Heart left ventricle (tissue), 16 donors: ENCODE results near the gene PTPN12. TPM values are rescaled to one million over a fixed set of nuclear protein-coding genes. Genes with fewer than 3 reads are reported as not detected.
"Not testable (repeated sequence)": the region's sequence is repeated elsewhere in the genome, so short reads cannot be mapped to it uniquely, and the experiment has no call there.

Experiments used
- ATAC-seq, 4 donors: fragments of 200-7000 bp; cut with Tn5 transposase; one replicate each; pipeline ENCODE4 v1.9.1; 2020 to 2022; ENCODE audit warnings: moderate library complexity in 4 of 4, mild to moderate bottlenecking in 3 of 4, moderate number of reproducible peaks in 1 of 4
- DNase-seq, 5 donors: peaks; one replicate each; pipeline ENCODE4 v3.0.0-alpha.2; 2020
- H3K27ac ChIP-seq, 12 donors: fragments of 200-600 bp; sonication (generic) in 4 of 12; one replicate each; pipeline versions ENCODE4 v1.5.0 to v1.8.0; 2016 to 2022; ENCODE audit warnings: mild to moderate bottlenecking in 2 of 12
- H3K27me3 ChIP-seq, 9 donors: fragments of 200-600 bp; sonication (generic) in 2 of 9; one replicate each; pipeline versions ENCODE4 v1.5.1 to v1.8.0; 2016 to 2022; ENCODE audit warnings: mild to moderate bottlenecking in 3 of 9
- H3K36me3 ChIP-seq, 9 donors: fragments of 200-600 bp; sonication (generic) in 2 of 9; one replicate each; pipeline versions ENCODE4 v1.5.0 to v1.8.0; 2018 to 2022; ENCODE audit warnings: mild to moderate bottlenecking in 2 of 9
- H3K4me1 ChIP-seq, 12 donors: fragments of 200-600 bp; sonication (generic) in 4 of 12; one replicate each; pipeline versions ENCODE4 v1.5.0 to v1.8.0; 2016 to 2022; ENCODE audit warnings: mild to moderate bottlenecking in 3 of 12
- H3K4me3 ChIP-seq, 12 donors: fragments of 200-600 bp; sonication (generic) in 4 of 12; one replicate each; pipeline versions ENCODE4 v1.5.0 to v1.8.0; 2017 to 2022; ENCODE audit warnings: mild to moderate bottlenecking in 9 of 12, moderate library complexity in 4 of 12
- H3K9me3 ChIP-seq, 12 donors: fragments of 200-600 bp; sonication (generic) in 4 of 12; one replicate each; pipeline versions ENCODE4 v1.5.0 to v1.8.0; 2016 to 2022; ENCODE audit warnings: mild to moderate bottlenecking in 1 of 12
- POLR2A ChIP-seq, 2 donors: fragments of 450-650 bp; IDR thresholded peaks; one replicate each; pipeline ENCODE4 v1.6.1; 2017; ENCODE audit warnings: antibody characterized with exemption in 2 of 2, mild to moderate bottlenecking in 2 of 2, moderate library complexity in 2 of 2
- WGBS, 4 donors: extraction: QIAGEN DNeasy Blood & Tissue Kit in 2 of 4; methylation state at CpG; one replicate each; pipeline versions ENCODE4 v1.1.5 to v1.1.7; 2013 to 2018; 5-methylcytosine and 5-hydroxymethylcytosine counted together
- intact Hi-C, 10 donors: fragments of 100-400 bp; cut with DNase I; formaldehyde crosslinking; loops; one replicate each; pipeline versions ENCODE4 v1.11.1 to v1.14.2; 2022
- polyA plus RNA-seq, 2 donors: library from polyadenylated mRNA; stranded (reverse); fragments of 200-250 nt; gene quantifications; one replicate each; pipeline ENCODE4 v1.2.3, GENCODE V29; 2013
- total RNA-seq, 9 donors: library from RNA; depleted of rRNA in 2 of 9; stranded (reverse); fragments of >200 nt in 2 of 9; fragmentation: NEBNext Ultra II Directional in 3 of 9; extraction: Animal tissue kit (Norgen Biotek cat#: 25700) in 3 of 9; gene quantifications; one replicate each; pipeline versions ENCODE4 v1.1.0 to v1.2.4, GENCODE V29; 2016 to 2023
- TF ChIP-seq, protein P1 (sequence below), 12 donors: fragments of 200-600 bp; sonication (generic) in 4 of 12; IDR thresholded peaks; one replicate each; pipeline versions ENCODE4 v1.5.0 to v1.8.0; 2018 to 2022; ENCODE audit warnings: antibody characterized with exemption in 12 of 12, mild to moderate bottlenecking in 5 of 12
- donor health status: ischemic (EF 13 %, LVEDD 7.1; RV severe dilation, severe dysfunction).
- donor health status: healthy with polysubstance abuse.
- donor health status: DM: no; HTN: yes; CAD: no.
- donor health status: DM: no; HTN: no; CAD: no.
- donor health status: ischemic (EF 25% LVEDD 6.9; RV normal size, moderate dysfunction).
- donor health status: ischemic (EF 25% LVEDD 5.7; RV mildly dilated, moderate dysfunction).
- donor health status: healthy.
- donor health status: DM: yes; HTN: yes; CAD: no.
- donor health status: ischemic (EF 35%, LVEDD 5.7; RV mildly dilated, moderate dysfunction).
- donor health status: nonischemic (EF 11% LVEDD 7.7; RV severe dilation, severe dysfunction).
- donor health status: DM: yes; HTN: yes; CAD: no.
- donor health status: PGD.
- donor health status: ischemic (EF 29% LVEDD 5.4; RV normal size, mild dysfunction).
- donor health status: nonischemic (EF 23%, LVEDD 6.1; RV moderate dilation, normal function).

The PTPN12 gene
- total and polyA plus RNA-seq, 11 donors: 33.9 to 83.9 (median 41.9) TPM

DNA sequence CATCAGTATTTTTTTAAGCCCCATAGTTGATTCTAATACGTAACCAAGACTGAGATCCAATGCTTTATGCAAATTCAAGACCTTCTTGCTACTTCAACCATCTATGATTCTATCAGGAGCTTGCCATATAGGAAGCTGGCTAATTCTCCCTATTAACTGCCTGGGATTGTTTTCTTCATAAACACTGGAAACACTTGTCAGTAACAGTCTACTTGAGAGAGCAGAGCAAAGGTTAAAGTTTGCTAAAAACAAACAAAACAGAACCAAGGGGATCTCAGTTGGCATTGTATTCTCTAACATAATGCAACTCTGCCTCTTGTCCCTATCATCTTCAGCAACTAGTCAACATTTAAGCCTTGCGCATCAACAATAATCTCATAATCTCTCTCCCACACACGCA, 21.0 kb upstream of the PTPN12 start:
- ATAC-seq (no peak), DNase-seq (no peak)
- WGBS, 4 donors: 87 to 94% (median 90%) methylated on average over 3 of the region's 3 CpGs
- no peaks in the 10 kb centered on the region for H3K4me1 ChIP-seq
- no peaks in the 10 kb centered on the region for H3K27me3 ChIP-seq
- intact Hi-C loops: no loop called here
- no peak for TF ChIP-seq POLR2A (IDR thresholded peaks at IDR 0.05)
- TF ChIP-seq, protein P1, sequence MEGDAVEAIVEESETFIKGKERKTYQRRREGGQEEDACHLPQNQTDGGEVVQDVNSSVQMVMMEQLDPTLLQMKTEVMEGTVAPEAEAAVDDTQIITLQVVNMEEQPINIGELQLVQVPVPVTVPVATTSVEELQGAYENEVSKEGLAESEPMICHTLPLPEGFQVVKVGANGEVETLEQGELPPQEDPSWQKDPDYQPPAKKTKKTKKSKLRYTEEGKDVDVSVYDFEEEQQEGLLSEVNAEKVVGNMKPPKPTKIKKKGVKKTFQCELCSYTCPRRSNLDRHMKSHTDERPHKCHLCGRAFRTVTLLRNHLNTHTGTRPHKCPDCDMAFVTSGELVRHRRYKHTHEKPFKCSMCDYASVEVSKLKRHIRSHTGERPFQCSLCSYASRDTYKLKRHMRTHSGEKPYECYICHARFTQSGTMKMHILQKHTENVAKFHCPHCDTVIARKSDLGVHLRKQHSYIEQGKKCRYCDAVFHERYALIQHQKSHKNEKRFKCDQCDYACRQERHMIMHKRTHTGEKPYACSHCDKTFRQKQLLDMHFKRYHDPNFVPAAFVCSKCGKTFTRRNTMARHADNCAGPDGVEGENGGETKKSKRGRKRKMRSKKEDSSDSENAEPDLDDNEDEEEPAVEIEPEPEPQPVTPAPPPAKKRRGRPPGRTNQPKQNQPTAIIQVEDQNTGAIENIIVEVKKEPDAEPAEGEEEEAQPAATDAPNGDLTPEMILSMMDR (IDR thresholded peaks at IDR 0.05): no peak
- H3K36me3 ChIP-seq: no peaks in the 10 kb centered on the region
- H3K27ac ChIP-seq: no peak overlapping the region
- no peaks in the 10 kb centered on the region for H3K9me3 ChIP-seq
- H3K4me3 ChIP-seq: no peak overlapping the region

DNA sequence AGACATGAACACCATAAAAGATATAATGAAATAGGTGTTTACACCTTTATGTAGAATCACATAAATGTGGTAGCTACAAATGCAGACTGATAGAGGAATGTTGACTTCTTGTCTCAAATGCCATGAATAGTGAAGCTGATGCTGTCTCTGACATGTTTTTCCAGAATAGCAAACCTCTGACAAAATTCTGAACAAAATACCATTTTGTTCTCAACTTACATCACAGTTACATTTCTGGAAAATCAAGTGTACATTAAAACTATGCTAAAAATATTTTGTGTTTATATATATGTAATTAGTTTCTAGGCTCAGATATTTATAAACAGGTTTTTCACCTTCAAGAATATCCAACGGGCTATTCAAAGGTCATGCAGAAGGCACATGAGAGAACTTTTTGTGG, 16.8 kb upstream of the PTPN12 start:
- 60 to 79% (median 73%) methylated on average over 1 of the region's 1 CpG for WGBS, 4 donors
- ATAC-seq (no peak), DNase-seq (no peak)
- H3K4me3 ChIP-seq: no peak overlapping the region
- no peak for TF ChIP-seq POLR2A (IDR thresholded peaks at IDR 0.05)
- TF ChIP-seq, protein P1 (IDR thresholded peaks at IDR 0.05): no peak
- H3K4me1 ChIP-seq: no peaks in the 10 kb centered on the region
- no peaks in the 10 kb centered on the region for H3K36me3 ChIP-seq
- no peaks in the 10 kb centered on the region for H3K9me3 ChIP-seq
- H3K27me3 ChIP-seq: no peaks in the 10 kb centered on the region
- H3K27ac ChIP-seq: no peak overlapping the region
- intact Hi-C loops: no loop called here

DNA sequence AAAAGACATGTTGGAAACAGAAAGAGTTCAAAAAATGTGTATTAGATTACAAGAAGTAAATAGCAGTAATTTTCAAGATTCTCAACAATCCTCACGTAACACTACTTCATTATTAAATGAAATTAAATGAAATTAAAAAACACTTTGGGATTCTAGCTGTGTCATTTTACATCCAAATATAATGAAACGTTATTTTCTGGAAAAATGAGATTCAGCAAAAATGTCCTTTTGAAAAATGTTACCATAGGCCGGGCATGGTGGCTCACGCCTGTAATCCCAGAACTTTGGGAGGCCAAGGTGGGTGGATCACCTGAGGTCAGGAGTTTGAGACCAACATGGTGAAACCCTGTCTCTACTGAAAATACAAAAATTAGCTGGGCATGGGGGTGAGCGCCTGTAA, 15.6 kb upstream of the PTPN12 start:
- ATAC-seq, intact Hi-C loops, H3K27ac ChIP-seq, H3K27me3 ChIP-seq, H3K9me3 ChIP-seq, H3K36me3 ChIP-seq, DNase-seq, H3K4me3 ChIP-seq, H3K4me1 ChIP-seq: not testable (repeated sequence)
- WGBS, 4 donors: 93 to 99% (median 96%) methylated on average over 5 of the region's 5 CpGs

DNA sequence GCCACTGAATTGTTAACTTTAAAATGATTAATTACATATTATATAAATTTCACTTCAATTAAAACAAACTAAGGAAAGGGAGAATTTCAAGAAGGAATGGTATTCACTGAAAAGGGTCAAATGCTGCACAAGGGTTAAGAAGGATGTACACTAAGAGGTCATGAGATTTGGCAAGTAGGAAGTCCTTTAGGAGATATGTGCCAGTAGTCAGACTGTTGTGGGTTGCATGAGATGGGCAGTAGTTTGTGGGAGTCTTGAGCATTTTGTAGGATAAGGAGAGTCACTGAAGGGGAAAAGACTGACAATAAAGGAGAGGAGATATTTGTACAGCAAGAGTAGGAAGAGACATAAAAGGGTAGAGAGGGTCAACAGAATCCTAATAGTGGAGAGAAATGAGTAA, 12.4 kb upstream of the PTPN12 start:
- intact Hi-C loops: no loop called here
- Histone ChIP-seq H3K27ac (no peak overlapping the region), H3K4me1 (no peaks in the 10 kb centered on the region), H3K4me3 (no peak overlapping the region), H3K9me3 (no peaks in the 10 kb centered on the region), H3K36me3 (no peaks in the 10 kb centered on the region), H3K27me3 (no peaks in the 10 kb centered on the region)
- TF ChIP-seq POLR2A (IDR thresholded peaks at IDR 0.05): no peak
- TF ChIP-seq, protein P1 (IDR thresholded peaks at IDR 0.05): no peak
- no peak for ATAC-seq
- no peak for DNase-seq

DNA sequence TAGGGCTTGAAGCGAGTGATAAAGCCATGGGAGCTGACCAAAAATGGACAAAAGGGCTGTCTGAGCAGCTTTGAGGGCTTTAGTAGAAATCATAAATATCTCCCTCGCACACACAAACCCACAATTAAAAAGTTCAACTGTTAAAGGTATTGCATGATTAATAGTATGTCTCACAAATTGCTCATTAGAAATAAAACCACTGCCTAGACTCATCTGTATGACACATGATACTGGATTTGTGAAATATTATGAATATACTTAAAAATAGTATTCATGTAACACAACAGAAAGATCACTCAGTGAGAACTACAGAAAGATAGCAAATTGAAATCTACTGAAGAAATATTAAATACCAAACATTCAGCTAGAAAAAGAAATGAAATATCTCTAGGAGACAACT, 11.9 kb upstream of the PTPN12 start:
- WGBS, 4 donors: 93 to 97% (median 95%) methylated on average over 2 of the region's 2 CpGs

More for the DNA sequence above, 11.9 kb upstream of the PTPN12 start:
- no peaks in the 10 kb centered on the region for H3K9me3 ChIP-seq
- no peaks in the 10 kb centered on the region for H3K36me3 ChIP-seq
- DNase-seq (no peak), ATAC-seq (no peak)
- TF ChIP-seq, protein P1 (IDR thresholded peaks at IDR 0.05): no peak
- no peak for TF ChIP-seq POLR2A (IDR thresholded peaks at IDR 0.05)
- no peaks in the 10 kb centered on the region for H3K27me3 ChIP-seq
- no peak overlapping the region for H3K4me3 ChIP-seq
- intact Hi-C loops: no loop called here
- H3K27ac ChIP-seq: no peak overlapping the region
- H3K4me1 ChIP-seq: no peaks in the 10 kb centered on the region
